GM19324 (cell line): ENCODE data around the gene PLA2G4A.
A peak's percentile ranks its signal among the peaks of the same experiment; 100 is the strongest.
"Not testable (repeated sequence)": the region's sequence is repeated elsewhere in the genome, so short reads cannot be mapped to it uniquely, and the experiment has no call there.

ENCODE experiments used
- ATAC-seq: cut with Tn5 transposase; IDR thresholded peaks from one replicate; pipeline ENCODE4 v1.9.1; 2021; ENCODE audit warnings: mild to moderate bottlenecking, moderate library complexity; ENCODE audit not compliant: unreplicated experiment, low FRiP score

The PLA2G4A gene

GRCh38 chr1:186904361-186904760, 75.6 kb downstream of the PLA2G4A start:
- no peak for ATAC-seq

GRCh38 chr1:186905561-186905960, 76.8 kb downstream of the PLA2G4A start:
- no peak for ATAC-seq

- no peak for ATAC-seq
Measured at GRCh38 chr1:186915555-186915954, 86.8 kb downstream of the PLA2G4A start.

- ATAC-seq: not testable (repeated sequence)
Measured at GRCh38 chr1:186917106-186917786, 88.5 kb downstream of the PLA2G4A start.

GRCh38 chr1:186921386-186921785, 92.6 kb downstream of the PLA2G4A start:
- ATAC-seq: peak; percentile 79

GRCh38 chr1:186922814-186923213, 94.1 kb downstream of the PLA2G4A start:
- ATAC-seq: not testable (repeated sequence)

GRCh38 chr1:186923486-186923885, 94.7 kb downstream of the PLA2G4A start:
- ATAC-seq: no peak

- no peak for ATAC-seq
Measured at GRCh38 chr1:186925881-186926669, 97.3 kb downstream of the PLA2G4A start.

GRCh38 chr1:186927884-186928283, 99.1 kb downstream of the PLA2G4A start:
- no peak for ATAC-seq

GRCh38 chr1:186930238-186930637, 101.5 kb downstream of the PLA2G4A start:
- no peak for ATAC-seq

- ATAC-seq: no peak
Measured at GRCh38 chr1:186937016-186937670, 108.4 kb downstream of the PLA2G4A start.

GRCh38 chr1:186943891-186944686, 115.3 kb downstream of the PLA2G4A start:
- no peak for ATAC-seq

GRCh38 chr1:186945146-186945545, 116.4 kb downstream of the PLA2G4A start:
- no peak for ATAC-seq

GRCh38 chr1:186948535-186948934, 119.8 kb downstream of the PLA2G4A start:
- no peak for ATAC-seq

- ATAC-seq: no peak
Measured at GRCh38 chr1:186949173-186949572, 120.4 kb downstream of the PLA2G4A start.

GRCh38 chr1:186950547-186950946, 121.8 kb downstream of the PLA2G4A start:
- ATAC-seq: no peak

GRCh38 chr1:186953876-186954275, 125.1 kb downstream of the PLA2G4A start:
- ATAC-seq: no peak

GRCh38 chr1:186957314-186957713, 128.6 kb downstream of the PLA2G4A start:
- ATAC-seq: no peak

- ATAC-seq: no peak
Measured at GRCh38 chr1:186958520-186958919, 129.8 kb downstream of the PLA2G4A start.

GRCh38 chr1:186960861-186961260, 132.1 kb downstream of the PLA2G4A start:
- no peak for ATAC-seq

- ATAC-seq: no peak
Measured at GRCh38 chr1:186965847-186966246, 137.1 kb downstream of the PLA2G4A start.
